HepG2 (cell line): Measurements from ENCODE around the gene CLDN19. TPM values are rescaled to one million over a fixed set of nuclear protein-coding genes. Genes with fewer than 3 reads are reported as not detected.

Experiments used
- ATAC-seq: fragments of 200-7000 bp; cut with Tn5 transposase; 3 replicates; pipeline ENCODE4 v1.9.1; 2020; ENCODE audit warnings: mild to moderate bottlenecking, moderate library complexity
- BruUV-seq: library from RNA; stranded (reverse); fragments of 400-500 nt; replicated peaks from 2 replicates; lab custom pipeline; 2021; lab: Mats Ljungman, UMichigan
- CTCF ChIA-PET: fragments of 300-600 bp; formaldehyde crosslinking; extraction: SDS; loops from one replicate; lab custom pipeline; 2021; ENCODE audit warnings: low total read pairs, inconsistent platforms, low intra/inter-chr PET ratio; lab: Yijun Ruan, JAX
- POLR2A ChIA-PET: fragments of 350-600 bp; sonication (Branson Sonifier 250); formaldehyde crosslinking; loops from one replicate; lab custom pipeline; 2020; ENCODE audit warnings: antibody characterized with exemption, inconsistent platforms; lab: Yijun Ruan, JAX
- DNase-seq: peaks from one replicate; pipeline ENCODE4 v3.0.0-alpha.2; 2015; ENCODE audit warnings: low spot score
- FAIRE-seq: peaks from 3 replicates; lab custom pipeline; 2011; peaks lifted over from hg19 to GRCh38; lab: Jason Lieb, UNC
- H2AFZ ChIP-seq: one replicate; pipeline ENCODE4 v1.6.1; 2011; ENCODE audit warnings: low read length, inconsistent platforms
- H3K27ac ChIP-seq: fragments of 300-600 bp; 3 replicates; pipeline ENCODE4 v1.8.0; 2011; ENCODE audit warnings: mixed run types, mild to moderate bottlenecking, mixed read lengths, low read length, inconsistent platforms; ENCODE audit not compliant: insufficient read depth; ENCODE audit errors: extremely low read length
- H3K27me3 ChIP-seq, 2 experiments: fragments of 200-600 bp in 1 of 2; 2 replicates in 1 of 2; 3 replicates in 1 of 2; pipeline versions ENCODE4 v1.6.0 to v1.8.0; 2011; ENCODE audit warnings: low read length in 2 of 2, mild to moderate bottlenecking in 2 of 2, moderate library complexity in 2 of 2, inconsistent platforms in 1 of 2; ENCODE audit not compliant: insufficient read depth in 2 of 2, control insufficient read depth in 1 of 2
- H3K36me3 ChIP-seq, 2 experiments: fragments of 200-600 bp in 1 of 2; replicated peaks in 1 of 2; 2 replicates in 1 of 2; 3 replicates in 1 of 2; pipeline versions ENCODE4 v1.5.1 to v1.8.0; 2011; ENCODE audit warnings: low read length in 2 of 2, inconsistent platforms in 1 of 2; ENCODE audit not compliant: insufficient read depth in 2 of 2, control insufficient read depth in 1 of 2
- H3K4me1 ChIP-seq: 2 replicates; pipeline ENCODE4 v1.5.1; 2012; ENCODE audit warnings: low read length, inconsistent platforms; ENCODE audit not compliant: insufficient read depth
- H3K4me2 ChIP-seq: 2 replicates; pipeline ENCODE4 v1.6.0; 2011; ENCODE audit warnings: low read depth, low read length, inconsistent platforms
- H3K4me3 ChIP-seq, 3 experiments: fragments of 200-600 bp in 1 of 3; sonication (generic), shearing (Covaris generic) in 1 of 3; replicated peaks in 1 of 3; 2 replicates each; pipeline ENCODE4 v1.5.1; 2011 to 2016; ENCODE audit warnings: low read length in 3 of 3, inconsistent platforms in 2 of 3, low read depth in 2 of 3, mild to moderate bottlenecking in 2 of 3, control low read depth in 1 of 3, mixed read lengths in 1 of 3; ENCODE audit not compliant: insufficient read depth in 1 of 3
- H3K79me2 ChIP-seq: one replicate; pipeline ENCODE4 v1.6.1; 2011; ENCODE audit warnings: low read length, inconsistent platforms; ENCODE audit not compliant: insufficient read depth
- H3K9ac ChIP-seq: 2 replicates; pipeline ENCODE4 v1.6.0; 2011; ENCODE audit warnings: mild to moderate bottlenecking, low read depth, low read length, inconsistent platforms; ENCODE audit not compliant: insufficient read depth
- H3K9me3 ChIP-seq: 2 replicates; pipeline ENCODE4 v1.5.1; 2012; ENCODE audit warnings: mild to moderate bottlenecking, low read length
- H4K20me1 ChIP-seq: 2 replicates; pipeline ENCODE4 v1.6.0; 2011; ENCODE audit warnings: inconsistent platforms, mild to moderate bottlenecking, low read length, moderate library complexity; ENCODE audit not compliant: insufficient read depth
- AKAP8 ChIP-seq: sonication (generic); formaldehyde crosslinking; IDR thresholded peaks from 2 replicates; pipeline ENCODE4 v1.5.1; 2020; ENCODE audit warnings: mild to moderate bottlenecking, missing genetic modification reagents
- KDM4B ChIP-seq: sonication (generic); formaldehyde crosslinking; IDR thresholded peaks from 2 replicates; pipeline ENCODE4 v1.4.0; 2020; ENCODE audit warnings: missing genetic modification reagents
- NFKB2 ChIP-seq: sonication (generic); formaldehyde crosslinking; IDR thresholded peaks from 2 replicates; pipeline ENCODE4 v1.4.0; 2020; ENCODE audit warnings: missing genetic modification reagents, borderline replicate concordance
- PCBP2 ChIP-seq: fragments of 200-400 bp; formaldehyde crosslinking; optimal IDR thresholded peaks from 2 replicates; pipeline ENCODE3; 2018; ENCODE audit warnings: low read length, low read depth; ENCODE audit not compliant: poor library complexity, severe bottlenecking
- POLR2A ChIP-seq, 2 experiments: IDR thresholded peaks; 2 replicates each; pipeline ENCODE4 v1.6.1; 2011; ENCODE audit warnings: low read depth in 2 of 2, low read length in 2 of 2, mild to moderate bottlenecking in 1 of 2, moderate library complexity in 1 of 2; ENCODE audit not compliant: insufficient read depth in 1 of 2
- PRMT3 ChIP-seq: sonication (generic); formaldehyde crosslinking; IDR thresholded peaks from 2 replicates; pipeline ENCODE4 v1.8.1; 2022; ENCODE audit warnings: low read depth, mild to moderate bottlenecking, moderate library complexity, missing genetic modification reagents, borderline replicate concordance
- ZC3H4 ChIP-seq: sonication (generic); formaldehyde crosslinking; IDR thresholded peaks from 2 replicates; pipeline ENCODE4 v1.4.0; 2020; ENCODE audit warnings: missing genetic modification reagents, borderline replicate concordance
- WGBS: methylation state at CpG from one replicate; pipeline ENCODE4 v1.1.6; 2017; ENCODE audit warnings: low lambda C conversion rate; 5-methylcytosine and 5-hydroxymethylcytosine counted together
- in situ Hi-C: cut with HindIII; loops from 2 replicates; pipeline ENCODE4 v1.10.0; 2017; ENCODE audit warnings: low pct_unique_long_range_greater_than_20kb; ENCODE audit not compliant: extremely low pct_ligation_motif_present
- intact Hi-C: fragments of 100-400 bp; cut with micrococcal nuclease; formaldehyde crosslinking; loops from one replicate; pipeline ENCODE4 v1.10.0; 2022; ENCODE audit not compliant: unreplicated experiment
- polyA plus RNA-seq, 8 experiments: library from polyadenylated mRNA; depleted of rRNA in 3 of 8; stranded (reverse) in 7 of 8; unstranded in 1 of 8; fragments of >200 nt; fragmentation: Illumina TruSeq in 4 of 8; extraction: Trizol in 4 of 8; gene quantifications; 2 replicates each; pipeline versions ENCODE4 v1.2.1 to v1.2.3, GENCODE V29; 2011 to 2016; ENCODE audit warnings: low read depth in 4 of 8, missing spikeins in 1 of 8, mixed read lengths in 1 of 8; ENCODE audit not compliant: insufficient read depth in 1 of 8
- total RNA-seq, 5 experiments: library from RNA; depleted of rRNA; stranded (reverse); fragments of >200 nt; fragmentation: Illumina TruSeq; extraction: Trizol; gene quantifications; 2 replicates each; pipeline ENCODE4 v1.2.3, GENCODE V29; 2016; ENCODE audit warnings: low read depth in 1 of 5
- TF ChIP-seq, protein P1 (sequence below): sonication (generic); formaldehyde crosslinking; IDR thresholded peaks from 2 replicates; pipeline ENCODE4 v1.5.1; 2020; ENCODE audit warnings: mild to moderate bottlenecking, missing genetic modification reagents, borderline replicate concordance

CLDN19 gene
- total and polyA plus RNA-seq, 2 of the 13 experiments (the other 11 are each of a cell fraction or from before 2014, with no cell fraction given): 5.0 to 7.6 TPM

- Histone ChIP-seq H3K27me3 (no peaks in the 10 kb centered on the region), H3K9me3 (no peaks in the 10 kb centered on the region), H3K36me3 (peaks cover 13 to 54% of the 10 kb centered on the region in 2 experiments), H3K4me3 (no peak overlapping the region), H3K4me2 (peak overlapping the region; percentile 40; the same call in 1 of the 2 replicates), H3K27ac (peak overlapping the region; percentile 38), H2AFZ (no peak overlapping the region), H3K79me2 (peaks cover 93% of the 10 kb centered on the region), H3K4me1 (peaks cover 57% of the 10 kb centered on the region), H3K9ac (no peak overlapping the region), H4K20me1 (peaks cover 74% of the 10 kb centered on the region)
- ChIA-PET CTCF (no interaction called here), POLR2A (interaction anchor here (3.0 kb wide), 1 partner anchor 11 kb away, joined by 21 read pairs; the partner anchor contains the start of gene YBX1)
- TF ChIP-seq ZC3H4: no peak
- TF ChIP-seq POLR2A (IDR thresholded peaks at IDR 0.05; ENCODE audit: insufficient read depth in 1 of 2, low read depth in 2 of 2, low read length in 2 of 2): 0 out of 4 replicates have a peak, but pooled peaks of 1 of the 2 experiments have one; percentile 8
- WGBS: 84% methylated on average over 2 of the region's 2 CpGs
- in situ Hi-C loops (no loop called here), intact Hi-C loops (no loop called here)
- no TSS peak for BruUV-seq
- no peak for DNase-seq
- peak; percentile 11 for ATAC-seq
- FAIRE-seq: no peak
Measured at GRCh38 chr1:42692911-42693310, 47.1 kb downstream of the CLDN19 start.

DNA sequence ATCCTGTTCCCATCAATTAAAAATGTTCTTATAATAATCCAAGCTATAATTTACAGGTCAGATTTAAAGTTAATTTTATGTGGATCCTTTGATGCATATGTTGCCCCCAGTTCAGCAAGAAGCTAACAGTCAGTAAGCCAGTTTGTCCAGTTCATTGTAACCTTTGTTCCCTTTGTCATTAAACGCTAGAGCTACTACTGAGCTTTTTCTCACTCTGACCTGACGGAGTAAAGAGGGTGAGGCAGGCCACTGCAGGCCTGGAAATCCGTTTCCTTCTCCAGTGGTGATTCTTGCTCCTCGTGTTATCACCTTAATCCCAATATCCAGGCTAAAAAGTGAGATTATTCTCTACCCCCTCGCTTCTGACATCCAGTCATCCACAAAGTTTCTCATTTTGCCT lies 47.6 kb downstream of the CLDN19 start:
- no peak overlapping the region for H3K4me3 ChIP-seq
- peaks cover 62% of the 10 kb centered on the region for H3K4me1 ChIP-seq
- no peak for DNase-seq
- no peak overlapping the region for H3K9ac ChIP-seq
- peak overlapping the region; percentile 40 for H3K4me2 ChIP-seq
- TF ChIP-seq AKAP8 (CRISPR knock-in tag): no peak
- TF ChIP-seq NFKB2 (CRISPR knock-in tag): no peak
- TF ChIP-seq, protein P1, sequence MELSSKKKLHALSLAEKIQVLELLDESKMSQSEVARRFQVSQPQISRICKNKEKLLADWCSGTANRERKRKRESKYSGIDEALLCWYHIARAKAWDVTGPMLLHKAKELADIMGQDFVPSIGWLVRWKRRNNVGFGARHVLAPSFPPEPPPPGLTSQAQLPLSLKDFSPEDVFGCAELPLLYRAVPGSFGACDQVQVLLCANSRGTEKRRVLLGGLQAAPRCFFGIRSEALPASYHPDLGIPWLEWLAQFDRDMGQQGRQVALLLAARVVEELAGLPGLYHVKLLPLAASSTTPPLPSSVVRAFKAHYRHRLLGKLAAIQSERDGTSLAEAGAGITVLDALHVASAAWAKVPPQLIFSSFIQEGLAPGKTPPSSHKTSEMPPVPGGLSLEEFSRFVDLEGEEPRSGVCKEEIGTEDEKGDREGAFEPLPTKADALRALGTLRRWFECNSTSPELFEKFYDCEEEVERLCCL (CRISPR knock-in tag): no peak
- TF ChIP-seq KDM4B (CRISPR knock-in tag): no peak
- TF ChIP-seq PCBP2: no peak
- no peak for TF ChIP-seq PRMT3 (CRISPR knock-in tag)
- TF ChIP-seq, all 625 proteins: peak for 0
- Histone ChIP-seq H3K79me2 (peaks cover 93% of the 10 kb centered on the region), H3K27me3 (no peaks in the 10 kb centered on the region), H4K20me1 (peaks cover 78% of the 10 kb centered on the region), H3K36me3 (peaks cover 15 to 54% of the 10 kb centered on the region in 2 experiments), H3K27ac (peak overlapping the region; percentile 38), H2AFZ (no peak overlapping the region), H3K9me3 (no peaks in the 10 kb centered on the region)
- ChIA-PET CTCF (no interaction called here), POLR2A (interaction anchor here (3.0 kb wide), 1 partner anchor 10 kb away, joined by 21 read pairs; the partner anchor contains the start of gene YBX1)
- in situ Hi-C loops (no loop called here), intact Hi-C loops (no loop called here)
- peak; percentile 28 for FAIRE-seq
- peak; percentile 71 for ATAC-seq
- 63% methylated on average over 5 of the region's 5 CpGs for WGBS
- BruUV-seq: no TSS peak
